Epithelial cell of esophagus (primary cell): Measurements from ENCODE around the gene FCMR.
"Not testable (repeated sequence)": the region's sequence is repeated elsewhere in the genome, so short reads cannot be mapped to it uniquely, and the experiment has no call there.

Experiments
- DNase-seq: peaks from one replicate; pipeline ENCODE4 v3.0.0; 2010; ENCODE audit warnings: low read depth
- H3K4me3 ChIP-seq: 2 replicates; pipeline ENCODE4 v1.5.1; 2011; ENCODE audit warnings: mild to moderate bottlenecking, low read length, control low read depth
- TF ChIP-seq, protein P1 (sequence below): IDR thresholded peaks from 2 replicates; pipeline ENCODE4 v1.5.1; 2011; ENCODE audit warnings: low read depth, mild to moderate bottlenecking, low read length, control low read depth, inconsistent platforms; ENCODE audit not compliant: insufficient read depth; ENCODE audit errors: missing control alignments

The FCMR gene

DNA sequence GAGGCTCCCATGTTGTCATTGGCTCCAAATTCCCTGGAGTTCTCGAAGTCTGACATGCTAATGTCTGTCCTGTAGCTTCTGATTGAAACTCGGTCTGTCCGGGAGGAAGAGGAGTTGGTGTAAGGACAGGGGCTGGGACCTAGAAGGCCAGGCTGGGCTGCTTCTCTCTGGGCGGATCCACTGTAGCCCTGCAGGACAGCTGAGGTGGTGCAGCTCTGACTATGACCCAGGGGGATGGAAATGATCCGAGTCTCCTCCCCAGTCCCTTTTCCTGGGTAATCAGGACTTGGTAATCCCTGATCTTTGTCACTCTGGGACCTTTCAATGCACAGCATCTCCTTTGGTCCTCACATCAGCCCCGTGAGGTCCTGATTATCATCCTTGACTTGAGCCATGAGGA lies 10.0 kb upstream of the FCMR start:
- no peak overlapping the region for H3K4me3 ChIP-seq
- DNase-seq = no peak
- TF ChIP-seq, protein P1, sequence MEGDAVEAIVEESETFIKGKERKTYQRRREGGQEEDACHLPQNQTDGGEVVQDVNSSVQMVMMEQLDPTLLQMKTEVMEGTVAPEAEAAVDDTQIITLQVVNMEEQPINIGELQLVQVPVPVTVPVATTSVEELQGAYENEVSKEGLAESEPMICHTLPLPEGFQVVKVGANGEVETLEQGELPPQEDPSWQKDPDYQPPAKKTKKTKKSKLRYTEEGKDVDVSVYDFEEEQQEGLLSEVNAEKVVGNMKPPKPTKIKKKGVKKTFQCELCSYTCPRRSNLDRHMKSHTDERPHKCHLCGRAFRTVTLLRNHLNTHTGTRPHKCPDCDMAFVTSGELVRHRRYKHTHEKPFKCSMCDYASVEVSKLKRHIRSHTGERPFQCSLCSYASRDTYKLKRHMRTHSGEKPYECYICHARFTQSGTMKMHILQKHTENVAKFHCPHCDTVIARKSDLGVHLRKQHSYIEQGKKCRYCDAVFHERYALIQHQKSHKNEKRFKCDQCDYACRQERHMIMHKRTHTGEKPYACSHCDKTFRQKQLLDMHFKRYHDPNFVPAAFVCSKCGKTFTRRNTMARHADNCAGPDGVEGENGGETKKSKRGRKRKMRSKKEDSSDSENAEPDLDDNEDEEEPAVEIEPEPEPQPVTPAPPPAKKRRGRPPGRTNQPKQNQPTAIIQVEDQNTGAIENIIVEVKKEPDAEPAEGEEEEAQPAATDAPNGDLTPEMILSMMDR = no peak

DNA sequence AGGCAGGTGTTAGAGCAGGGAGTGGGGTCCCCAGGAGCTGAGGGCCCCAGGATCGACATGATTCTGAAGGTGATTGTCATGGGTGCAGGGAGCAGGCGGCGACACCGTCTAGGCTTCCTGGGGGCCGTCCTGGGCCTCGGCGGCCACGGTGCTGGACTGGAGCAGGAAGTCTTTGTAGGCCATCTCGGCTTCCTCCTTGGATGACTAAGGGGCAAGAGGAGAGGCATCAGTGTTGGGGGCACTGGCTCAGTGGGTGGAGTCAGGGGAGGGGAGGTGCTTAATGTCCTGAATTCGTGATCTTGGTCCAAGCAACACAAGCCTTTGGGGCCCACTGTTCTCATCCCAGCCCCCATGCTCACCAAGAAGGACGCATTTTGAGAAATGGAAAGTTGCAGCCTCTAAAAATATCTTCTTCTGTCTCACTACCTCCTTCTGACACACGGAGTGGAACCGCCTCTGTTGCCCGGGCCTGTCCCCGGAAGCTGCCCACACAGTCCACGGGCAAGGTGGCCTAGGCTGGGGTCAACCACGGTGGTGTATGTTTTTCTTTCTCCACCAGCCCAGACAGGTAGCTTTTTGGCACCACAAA lies 8.6 kb upstream of the FCMR start:
- TF ChIP-seq, protein P1 = no peak
- no peak overlapping the region for H3K4me3 ChIP-seq
- DNase-seq = no peak

DNA sequence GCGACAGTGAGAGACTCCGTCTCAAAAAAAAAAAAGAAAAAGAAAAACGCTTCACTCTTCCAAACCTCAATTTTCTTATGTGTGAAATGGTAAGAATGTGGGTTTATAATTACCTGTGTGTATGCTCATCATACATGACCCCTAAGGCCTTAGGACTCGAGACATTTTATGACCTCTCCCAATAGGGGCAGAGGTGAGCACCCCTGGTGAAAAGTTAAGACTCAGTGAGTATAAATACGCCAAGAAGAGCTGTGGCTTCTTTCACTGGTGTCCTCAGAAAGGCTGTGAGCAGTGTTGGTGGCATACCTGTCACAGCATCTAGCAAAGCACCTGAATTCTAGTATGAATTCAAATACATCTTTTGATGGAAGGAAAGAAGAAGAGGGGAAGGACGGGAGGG lies 7.8 kb upstream of the FCMR start:
- TF ChIP-seq, protein P1 = no peak
- no peak overlapping the region for H3K4me3 ChIP-seq
- no peak for DNase-seq

DNA sequence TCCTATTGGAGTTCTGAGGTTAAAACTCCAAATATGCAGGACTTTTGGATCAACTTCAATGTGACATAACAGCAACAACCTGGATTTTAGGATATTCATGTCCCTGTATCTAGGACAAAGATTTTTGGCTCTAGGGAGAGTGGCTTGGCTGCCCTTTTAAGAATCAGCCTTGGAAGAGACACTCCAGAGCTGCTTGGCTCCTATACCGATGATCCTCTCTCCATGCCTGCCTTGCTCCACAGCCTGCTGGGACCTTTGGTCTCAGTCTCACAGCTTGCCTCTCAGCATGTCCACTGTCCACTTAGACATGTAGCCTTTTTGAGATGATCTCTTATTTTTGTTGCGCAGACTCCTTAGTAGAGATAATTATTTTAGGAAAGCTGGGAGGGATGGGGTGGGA lies 4.5 kb upstream of the FCMR start:
- no peak overlapping the region for H3K4me3 ChIP-seq
- TF ChIP-seq, protein P1 = no peak
- DNase-seq = no peak

DNA sequence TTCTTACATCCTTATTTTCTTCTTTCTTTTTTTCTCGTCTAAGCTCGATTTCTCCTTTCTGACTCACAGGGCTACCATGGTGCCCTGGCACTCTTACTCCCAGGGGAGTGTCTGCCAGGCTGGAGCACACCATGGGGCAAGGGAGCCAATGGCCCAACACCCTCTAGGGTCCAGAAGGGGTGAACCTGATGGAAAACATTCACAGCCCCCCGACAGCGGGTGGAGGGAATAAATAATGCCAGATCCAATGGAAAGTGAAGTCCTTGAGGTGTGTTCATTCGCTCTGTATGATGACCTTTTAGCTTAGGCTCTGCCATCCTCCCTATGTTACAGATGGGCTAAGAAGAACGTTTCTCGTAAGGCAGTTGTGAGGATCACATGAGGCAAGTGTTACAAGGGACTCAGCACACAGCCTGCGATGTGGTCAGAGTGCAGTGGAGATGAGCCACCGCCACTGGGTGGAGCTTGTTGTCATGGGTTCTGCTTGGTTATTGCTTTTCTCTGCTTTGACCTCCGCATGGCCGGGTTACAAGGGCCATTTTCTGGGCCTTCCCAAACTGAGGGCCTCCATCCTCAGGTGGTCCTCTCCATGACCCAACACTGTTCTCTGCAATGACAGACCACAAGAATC lies 3.5 kb upstream of the FCMR start:
- no peak for DNase-seq
- no peak overlapping the region for H3K4me3 ChIP-seq
- TF ChIP-seq, protein P1 = no peak

DNA sequence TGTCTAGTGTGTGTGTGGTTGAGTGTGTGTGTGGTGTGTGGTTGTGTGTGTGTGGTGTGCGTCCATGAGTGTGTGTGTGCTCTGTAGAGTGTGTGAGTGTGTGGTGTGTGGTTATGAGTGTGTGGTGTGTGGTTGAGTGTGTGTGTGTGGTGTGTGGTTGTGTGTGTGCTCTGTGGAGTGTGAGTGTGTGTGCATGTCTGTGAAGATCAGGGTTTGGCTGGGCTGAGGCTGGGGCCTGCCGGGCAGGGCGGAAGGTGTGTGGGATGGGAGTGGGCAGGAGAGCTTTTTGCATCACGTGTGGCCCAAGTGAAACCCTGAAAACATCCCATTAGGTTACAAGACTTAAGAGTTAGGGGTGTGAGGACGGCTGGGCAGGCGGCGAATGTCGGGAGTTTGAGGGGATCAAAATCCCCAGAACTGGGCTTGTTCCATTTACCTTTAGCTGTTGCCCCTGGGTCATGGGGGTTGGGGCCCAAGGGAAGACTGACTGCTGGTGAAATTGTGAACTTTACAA lies 2.9 kb upstream of the FCMR start:
- TF ChIP-seq, protein P1 = no peak
- H3K4me3 ChIP-seq = no peak overlapping the region
- DNase-seq = no peak

DNA sequence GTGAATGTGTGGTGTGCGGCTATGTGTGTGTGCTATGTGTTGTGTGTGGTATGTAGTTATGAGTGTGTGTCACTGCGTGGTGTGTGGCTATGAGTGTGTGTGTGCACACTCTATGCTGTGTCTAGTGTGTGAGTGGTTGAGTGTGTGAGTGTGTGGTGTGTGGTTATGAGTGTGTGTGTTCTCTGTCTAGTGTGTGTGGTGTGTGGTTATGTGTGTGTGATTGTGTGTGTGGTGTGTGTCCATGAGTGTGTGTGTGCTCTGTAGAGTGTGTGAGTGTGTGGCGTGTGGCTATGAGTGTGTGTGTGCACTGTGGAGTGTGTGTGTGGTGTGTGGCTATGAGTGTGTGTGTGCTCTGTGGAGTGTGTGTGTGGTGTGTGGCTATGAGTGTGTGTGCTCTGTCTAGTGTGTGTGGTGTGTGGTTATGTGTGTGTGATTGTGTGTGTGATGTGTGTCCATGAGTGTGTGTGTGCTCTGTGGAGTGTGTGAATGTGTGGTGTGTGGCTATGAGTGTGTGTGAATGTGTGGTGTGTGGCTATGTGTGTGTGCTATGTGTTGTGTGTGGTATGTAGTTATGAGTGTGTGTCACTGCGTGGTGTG lies 2.3 kb upstream of the FCMR start:
- H3K4me3 ChIP-seq, DNase-seq: not testable (repeated sequence)
